HTR-8/SVneo (cell line): ENCODE results near the gene NDUFB3.
"Not testable (repeated sequence)": the region's sequence is repeated elsewhere in the genome, so short reads cannot be mapped to it uniquely, and the experiment has no call there.

Experiments
- DNase-seq: peaks from one replicate; pipeline ENCODE4 v3.0.0; 2011; ENCODE audit warnings: low spot score, mixed read lengths; ENCODE audit not compliant: insufficient read length
- FAIRE-seq: peaks from 2 replicates; lab custom pipeline; 2011; peaks lifted over from hg19 to GRCh38; lab: Jason Lieb, UNC

Gene NDUFB3

DNA sequence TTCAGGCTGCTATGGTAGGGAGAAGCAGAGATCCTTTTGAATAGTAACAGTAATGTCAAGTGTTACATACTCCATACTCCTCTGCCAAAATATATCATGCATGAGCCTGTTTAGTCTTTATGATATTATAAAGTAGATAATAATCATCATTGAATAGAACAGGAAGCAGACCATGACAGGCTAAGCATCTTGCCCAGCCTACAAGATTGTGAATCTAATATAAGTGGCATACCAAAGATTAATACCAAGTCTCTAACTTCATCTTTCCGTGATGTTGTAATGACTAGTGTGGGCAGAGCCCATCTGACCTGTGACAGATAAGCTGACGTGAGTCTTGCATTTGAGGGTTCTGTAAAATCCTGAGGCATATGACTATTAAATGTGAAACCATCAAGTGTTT lies 13.1 kb downstream of the NDUFB3 start:
- FAIRE-seq (no peak), DNase-seq (no peak)

DNA sequence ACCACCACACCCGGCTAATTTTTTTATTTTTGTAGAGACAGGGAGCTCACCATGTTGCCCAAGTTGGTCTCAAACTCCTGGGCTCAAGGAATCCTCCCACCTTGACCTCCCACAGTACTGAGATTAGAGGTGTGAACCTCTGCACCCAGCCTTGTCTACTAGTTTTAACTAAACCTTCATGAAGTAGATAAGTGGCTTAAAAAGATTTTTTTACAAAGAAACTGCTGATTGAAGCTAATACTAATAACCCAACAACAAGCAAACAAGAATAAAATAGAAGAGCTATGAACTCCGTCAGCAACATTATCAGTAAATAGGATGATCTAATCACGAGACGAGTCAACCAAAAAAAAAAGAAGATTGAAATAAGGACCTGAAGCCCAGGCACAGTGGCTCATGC lies 18.8 kb downstream of the NDUFB3 start:
- DNase-seq (no peak), FAIRE-seq (no peak)

DNA sequence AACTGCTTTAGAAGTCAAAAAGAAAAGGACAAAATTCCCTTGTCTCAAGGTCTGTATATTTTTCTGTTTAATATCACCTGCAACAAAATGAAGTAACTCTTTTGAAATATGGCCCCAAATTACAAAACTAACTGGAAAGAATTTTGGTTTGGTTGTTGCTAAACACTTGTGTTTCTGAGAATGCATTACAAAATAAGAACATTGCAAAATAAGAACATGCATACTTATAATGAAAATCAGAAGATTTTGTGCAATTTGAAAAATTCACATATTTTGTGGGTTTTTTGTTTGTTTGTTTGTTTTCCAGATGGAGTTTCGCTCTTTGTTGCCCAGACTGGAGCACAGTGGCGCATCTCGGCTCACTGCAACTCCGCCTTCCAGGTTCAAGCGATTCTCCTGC lies 21.8 kb downstream of the NDUFB3 start:
- FAIRE-seq (no peak), DNase-seq (no peak)

DNA sequence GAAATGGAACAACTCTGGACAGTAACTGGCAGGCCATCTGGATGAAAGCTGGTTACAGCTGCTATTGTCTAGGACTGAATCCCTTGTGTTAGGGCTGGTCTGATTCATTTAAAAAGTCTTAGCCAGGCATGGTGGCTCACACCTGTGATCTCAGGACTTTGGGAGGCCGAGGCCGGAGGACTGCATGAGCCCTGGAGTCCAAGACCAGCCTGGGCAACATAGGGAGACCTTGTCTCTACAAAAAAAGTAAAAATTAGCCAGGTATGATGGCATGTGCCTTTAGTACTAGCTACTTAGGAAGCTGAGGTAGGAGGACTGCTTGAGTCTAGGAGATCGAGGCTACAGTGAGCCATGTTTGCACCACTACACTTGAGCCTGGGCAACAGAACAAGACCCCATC lies 28.7 kb downstream of the NDUFB3 start:
- DNase-seq (no peak), FAIRE-seq (no peak)

DNA sequence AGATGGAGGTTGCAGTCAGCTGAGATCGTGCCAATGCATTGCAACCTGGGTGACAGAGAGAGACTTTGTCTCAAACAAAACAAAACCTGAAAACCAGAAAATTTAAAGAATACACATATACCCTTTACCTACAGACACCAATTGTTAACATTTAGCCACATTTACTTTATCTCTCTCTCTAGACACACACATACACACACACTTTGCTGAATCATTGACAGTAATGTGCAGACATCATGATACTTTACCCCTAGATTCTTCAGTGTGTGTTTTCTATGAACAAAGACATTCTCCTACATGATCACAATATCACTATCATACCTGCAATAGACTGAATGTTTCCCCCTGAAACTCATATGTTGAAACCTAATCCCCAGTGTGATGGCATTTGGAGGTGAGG lies 34.0 kb downstream of the NDUFB3 start:
- DNase-seq (no peak), FAIRE-seq (no peak)

DNA sequence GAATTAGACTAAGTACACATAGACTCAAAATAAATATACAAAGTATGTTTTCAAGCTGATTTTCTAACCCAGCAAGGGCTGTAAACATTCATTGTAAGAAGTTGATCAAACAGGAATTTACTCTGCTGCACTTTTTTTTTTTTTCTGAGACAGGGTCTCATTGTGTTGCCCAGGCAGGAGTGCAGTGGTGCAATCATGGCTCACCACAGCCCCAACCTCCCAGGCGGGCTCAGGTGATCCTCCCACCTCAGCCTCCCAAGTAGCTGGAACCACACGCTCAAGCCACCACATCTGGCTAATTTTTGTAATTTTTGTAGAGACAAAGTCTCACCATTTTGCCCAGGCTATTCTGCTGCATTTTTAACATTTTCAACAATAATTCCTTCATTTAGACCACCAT lies 35.8 kb downstream of the NDUFB3 start:
- DNase-seq = no peak
- no peak for FAIRE-seq

DNA sequence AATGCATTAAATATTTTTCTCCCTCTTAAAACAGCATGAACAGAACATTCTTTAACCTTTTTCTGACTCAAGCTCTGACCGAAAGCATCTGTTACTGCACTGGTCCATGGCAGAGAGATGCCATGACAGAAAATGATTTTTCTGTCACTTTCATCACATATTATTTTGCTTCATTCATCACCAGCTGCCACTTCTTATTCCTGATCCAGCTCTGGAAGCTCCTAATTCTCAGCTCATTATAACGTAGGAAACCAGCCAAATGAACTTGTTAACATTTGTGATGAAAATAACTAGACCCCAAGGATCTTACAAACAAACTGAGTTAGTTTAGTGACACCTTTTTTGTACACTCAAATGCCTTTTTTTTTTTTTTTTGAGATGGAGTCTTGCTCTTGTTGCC lies 36.5 kb downstream of the NDUFB3 start:
- FAIRE-seq (no peak), DNase-seq (no peak)

DNA sequence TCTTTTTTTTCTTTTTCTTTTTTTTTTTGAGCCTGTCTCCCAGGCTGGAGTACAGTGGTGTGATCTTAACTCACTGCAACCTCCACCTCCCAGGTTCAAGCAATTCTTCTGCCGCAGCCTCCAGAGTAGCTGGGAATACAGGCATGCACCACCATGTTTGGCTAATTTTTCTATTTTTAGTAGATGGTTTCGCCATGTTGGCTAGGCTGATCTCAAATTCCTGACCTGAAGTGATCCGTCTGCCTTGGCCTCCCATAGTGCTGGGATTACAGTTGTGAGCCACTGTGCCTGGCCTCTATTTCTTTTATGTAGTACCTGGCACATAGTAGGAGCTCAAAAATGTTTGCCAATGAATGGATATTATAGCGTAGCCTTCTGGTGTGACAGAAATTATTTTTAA lies 37.4 kb downstream of the NDUFB3 start:
- DNase-seq (no peak), FAIRE-seq (no peak)

DNA sequence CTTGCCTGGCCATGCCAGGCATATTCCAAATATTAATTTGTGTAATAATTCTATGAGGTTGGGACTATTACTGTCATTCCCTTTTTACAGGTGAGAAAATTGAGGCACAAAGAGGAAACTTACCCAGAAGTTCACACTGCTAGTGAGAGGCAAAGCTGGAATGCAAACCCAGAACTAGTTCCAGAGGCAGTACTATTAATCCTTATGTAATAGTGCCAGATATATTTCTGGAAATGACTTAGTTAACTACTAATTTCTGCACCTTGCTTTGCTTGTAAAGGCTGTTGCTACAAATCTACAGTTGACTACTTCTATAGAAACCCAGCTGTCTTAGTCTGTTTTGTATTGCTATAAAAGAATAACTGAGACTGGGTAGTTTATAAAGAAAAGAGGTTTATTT lies 38.8 kb downstream of the NDUFB3 start:
- no peak for DNase-seq
- no peak for FAIRE-seq

DNA sequence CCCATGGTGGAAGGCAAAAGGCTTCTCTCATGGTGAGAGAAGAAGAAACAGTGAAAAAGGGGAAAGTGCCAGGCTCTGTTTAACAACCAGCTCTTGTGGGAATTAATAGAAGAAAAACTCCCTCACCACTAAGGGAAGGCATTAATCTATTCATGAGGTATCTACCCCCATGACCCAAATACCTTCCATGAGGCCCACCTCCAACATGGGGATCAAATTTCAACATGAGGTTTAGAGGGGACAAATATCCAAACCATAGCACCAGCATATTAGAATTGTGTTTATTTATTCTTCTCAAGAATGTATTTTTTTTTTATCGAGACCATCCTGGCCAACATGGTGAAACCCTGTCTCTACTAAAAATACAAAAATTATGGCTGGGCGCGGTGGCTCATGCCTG lies 39.3 kb downstream of the NDUFB3 start:
- DNase-seq (no peak), FAIRE-seq (no peak)

DNA sequence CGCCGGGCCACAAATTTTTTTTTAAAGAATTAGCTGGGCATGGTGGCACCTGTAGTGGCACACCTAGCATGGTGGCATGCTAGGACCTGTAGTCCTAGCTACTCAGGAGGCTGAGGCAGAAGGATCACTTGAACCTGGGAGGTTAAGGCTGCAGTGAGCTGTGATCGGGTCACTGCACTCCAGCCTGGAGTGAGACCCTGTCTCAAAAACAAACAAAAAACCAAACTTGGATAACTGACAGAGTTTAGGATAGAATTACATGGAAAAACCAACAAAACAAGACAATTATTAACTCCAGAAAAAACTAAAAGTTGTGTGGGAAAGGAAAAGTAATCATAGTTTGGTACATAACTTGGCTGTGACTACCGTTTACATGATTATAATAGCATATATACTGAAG lies 42.5 kb downstream of the NDUFB3 start:
- FAIRE-seq (no peak), DNase-seq (no peak)

DNA sequence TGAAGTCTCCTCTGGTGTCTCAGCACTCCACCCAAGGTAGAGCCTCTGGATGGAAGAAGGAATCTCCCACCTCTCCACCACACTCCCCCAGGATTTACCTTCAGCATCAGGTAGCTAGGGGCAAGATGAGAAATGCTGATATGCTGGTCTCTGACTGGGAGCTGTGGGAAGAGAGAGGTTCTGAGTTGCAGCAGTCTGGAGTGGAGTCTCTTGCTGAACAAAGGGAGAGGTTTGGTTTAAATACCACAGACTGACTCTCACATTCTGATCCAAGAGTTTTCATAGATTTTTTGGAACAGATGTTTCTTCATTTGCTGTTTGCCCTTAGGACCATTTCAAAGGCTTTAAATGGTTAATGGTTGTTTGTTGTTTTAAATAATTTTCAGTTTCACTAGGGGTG lies 43.0 kb downstream of the NDUFB3 start:
- no peak for DNase-seq
- no peak for FAIRE-seq

DNA sequence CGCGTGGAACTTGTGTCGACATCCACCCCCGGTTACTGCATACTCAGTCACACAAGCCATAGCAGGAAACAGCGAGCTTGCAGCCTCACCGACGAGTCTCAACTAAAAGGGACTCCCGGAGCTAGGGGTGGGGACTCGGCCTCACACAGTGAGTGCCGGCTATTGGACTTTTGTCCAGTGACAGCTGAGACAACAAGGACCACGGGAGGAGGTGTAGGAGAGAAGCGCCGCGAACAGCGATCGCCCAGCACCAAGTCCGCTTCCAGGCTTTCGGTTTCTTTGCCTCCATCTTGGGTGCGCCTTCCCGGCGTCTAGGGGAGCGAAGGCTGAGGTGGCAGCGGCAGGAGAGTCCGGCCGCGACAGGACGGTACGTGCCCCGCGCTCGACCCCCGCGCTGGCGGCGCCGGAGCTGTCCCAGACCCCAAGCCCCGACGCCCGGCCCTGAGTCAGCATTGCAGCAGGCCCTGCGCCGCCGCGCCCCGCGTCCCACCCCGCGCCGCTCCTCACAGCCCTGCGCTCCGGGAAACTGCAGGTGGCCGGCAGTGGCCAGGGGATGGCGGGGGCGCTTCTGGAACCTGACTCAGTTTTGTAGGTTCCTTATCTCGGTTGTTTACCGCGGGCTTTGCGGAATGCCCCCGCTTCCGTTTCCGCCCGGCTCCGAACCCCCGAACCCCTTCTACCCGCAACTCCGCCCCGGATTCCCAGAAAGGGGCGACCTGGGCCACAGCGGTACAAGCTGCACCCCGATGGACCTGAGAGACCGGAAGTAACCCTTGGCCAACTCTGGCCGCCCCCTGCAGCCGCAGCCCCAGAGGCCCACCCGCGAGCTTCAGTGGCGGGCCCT lies 44.5 kb downstream of the NDUFB3 start, which contains the start of gene CFLAR:
Gene CFLAR (plus strand): TSS at position 50 of the 844 bp plus-strand sequence. CDS start 13,702 bp downstream, outside the sequence.
- DNase-seq = peak; percentile 60
- no peak for FAIRE-seq

DNA sequence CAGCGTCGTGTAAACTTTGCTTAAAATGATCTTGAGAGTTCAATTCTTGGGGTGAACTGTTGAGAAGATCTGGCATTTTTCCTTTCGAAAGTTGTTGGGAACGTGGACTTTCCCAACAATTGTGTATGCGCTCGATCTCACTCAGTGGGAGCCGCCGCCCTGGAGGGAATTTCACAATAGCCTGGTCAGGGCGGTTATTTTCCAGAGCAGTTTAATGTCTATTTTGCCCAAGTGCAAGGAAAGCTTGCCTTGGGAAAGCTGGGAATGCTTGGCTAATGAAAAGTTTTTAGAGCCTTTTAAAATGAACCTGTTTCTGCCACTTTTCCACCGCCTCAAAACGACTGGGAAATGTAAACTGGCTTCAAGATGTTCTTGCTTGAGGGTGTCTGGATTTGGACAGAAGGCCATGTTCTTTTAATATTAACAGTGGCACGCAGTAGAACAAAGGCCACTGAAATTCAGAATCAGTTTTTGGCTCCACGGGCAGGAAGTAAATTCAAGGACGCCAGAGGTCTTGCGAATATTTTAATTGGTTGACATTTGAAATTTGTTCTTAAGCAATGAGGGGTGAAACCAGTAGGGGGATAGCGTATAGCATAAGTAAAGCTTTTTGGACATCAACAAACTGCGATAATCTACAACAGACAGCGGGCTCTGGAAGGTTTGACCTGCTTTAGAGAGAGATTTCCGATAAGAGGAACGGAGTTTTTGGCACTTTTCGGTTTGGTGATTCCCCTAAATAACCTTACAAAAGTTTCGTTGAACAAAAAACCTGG lies 45.3 kb downstream of the NDUFB3 start:
- DNase-seq (no peak), FAIRE-seq (no peak)

DNA sequence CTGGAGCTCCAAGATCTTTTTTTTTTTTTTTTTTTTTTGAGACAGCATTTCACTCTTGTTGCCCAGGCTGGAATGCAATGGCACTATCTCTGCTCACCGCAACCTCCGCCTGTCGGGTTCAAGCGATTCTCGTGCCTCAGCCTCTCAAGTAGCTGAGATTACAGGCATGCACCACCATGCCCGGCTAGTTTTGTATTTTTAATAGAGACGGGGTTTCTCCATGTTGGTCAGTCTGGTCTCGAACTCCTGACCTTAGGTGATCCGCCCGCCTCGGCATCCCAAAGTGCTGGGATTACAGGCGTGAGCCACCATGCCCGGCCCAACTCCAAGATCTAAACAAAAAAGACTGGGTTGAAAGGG lies 45.9 kb downstream of the NDUFB3 start:
- DNase-seq, FAIRE-seq: not testable (repeated sequence)

DNA sequence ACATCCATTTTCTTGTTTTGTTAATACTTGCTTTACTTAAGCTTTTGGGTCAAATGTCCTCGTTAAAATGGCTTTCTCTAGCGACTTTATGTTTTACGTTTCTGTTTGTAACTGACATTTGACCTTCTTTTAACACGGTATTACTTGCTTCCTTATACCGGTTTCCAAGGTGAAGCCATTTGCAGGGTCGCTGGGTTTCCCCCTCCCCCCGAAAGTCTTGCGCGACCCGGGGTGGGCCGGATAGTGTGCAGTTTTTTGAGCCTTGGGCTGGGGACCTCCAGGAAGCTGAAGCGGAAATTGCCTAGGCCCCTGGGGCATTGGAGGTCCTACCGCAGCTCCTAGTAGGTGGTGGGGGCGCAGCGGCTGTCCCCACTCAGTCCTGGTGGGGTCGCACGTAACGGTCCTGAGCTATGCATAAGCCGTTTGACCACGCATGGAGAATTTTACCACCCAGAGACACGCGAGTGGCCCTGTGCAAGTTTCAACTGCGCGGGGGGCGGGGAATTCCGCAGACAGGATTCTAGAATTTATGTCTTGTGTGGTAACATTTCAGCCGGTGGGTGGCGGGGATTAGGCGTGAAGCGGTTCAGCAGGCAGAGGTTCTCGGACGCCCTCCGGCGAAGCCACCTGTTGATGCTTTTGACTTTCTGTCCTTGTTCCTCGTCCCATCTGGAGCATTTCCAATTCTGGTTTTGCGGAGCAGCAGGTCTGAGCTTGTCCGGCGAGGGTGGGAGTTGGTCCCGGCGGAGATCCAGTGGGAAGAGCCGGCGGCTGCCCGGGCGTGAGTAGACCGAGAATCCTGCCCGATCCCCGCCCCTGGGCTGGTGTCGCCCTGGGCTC lies 46.5 kb downstream of the NDUFB3 start:
- FAIRE-seq (no peak), DNase-seq (peak; percentile 69)

DNA sequence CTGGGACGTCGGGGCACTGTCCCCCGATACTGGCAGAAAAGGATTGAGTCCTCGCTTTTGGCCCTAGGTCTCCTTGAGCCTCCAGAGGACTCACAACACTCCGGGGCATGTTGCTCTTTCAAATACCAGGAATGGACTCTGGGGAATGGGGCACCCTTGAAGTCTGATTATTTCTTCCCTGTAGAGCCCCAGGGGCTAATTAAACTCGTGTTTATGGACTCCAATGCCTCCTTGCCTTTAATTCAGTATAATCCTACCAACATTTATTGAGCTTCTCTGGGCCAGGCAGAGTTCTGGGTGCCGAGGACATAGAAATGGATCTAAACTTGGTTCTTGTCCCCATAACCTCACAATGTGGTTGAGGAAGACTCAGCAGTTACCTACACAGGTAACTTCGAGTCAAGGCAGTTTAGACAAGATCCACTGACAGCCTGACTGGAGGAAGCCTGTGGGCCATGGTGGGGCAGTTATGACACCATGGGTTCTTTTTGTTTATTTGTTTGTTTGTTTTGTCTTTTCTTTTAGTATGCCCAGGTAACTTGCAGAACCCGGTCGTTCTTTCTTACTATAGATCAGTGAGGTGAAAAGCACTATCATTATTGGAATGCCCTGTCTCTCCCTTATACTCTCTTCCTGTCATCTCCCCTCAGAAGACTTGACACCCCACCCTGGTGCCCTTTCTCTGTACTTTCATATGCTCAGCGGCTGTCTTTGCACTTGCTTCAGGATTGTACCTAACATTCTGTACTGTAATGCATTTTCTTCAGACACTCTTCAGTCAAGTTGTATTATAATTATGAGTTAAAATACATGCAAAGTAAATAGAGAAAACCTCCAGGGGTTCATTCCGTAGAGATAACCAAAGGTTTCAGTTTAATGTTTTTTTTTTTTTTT lies 47.4 kb downstream of the NDUFB3 start:
- DNase-seq (peak; percentile 45), FAIRE-seq (no peak)

DNA sequence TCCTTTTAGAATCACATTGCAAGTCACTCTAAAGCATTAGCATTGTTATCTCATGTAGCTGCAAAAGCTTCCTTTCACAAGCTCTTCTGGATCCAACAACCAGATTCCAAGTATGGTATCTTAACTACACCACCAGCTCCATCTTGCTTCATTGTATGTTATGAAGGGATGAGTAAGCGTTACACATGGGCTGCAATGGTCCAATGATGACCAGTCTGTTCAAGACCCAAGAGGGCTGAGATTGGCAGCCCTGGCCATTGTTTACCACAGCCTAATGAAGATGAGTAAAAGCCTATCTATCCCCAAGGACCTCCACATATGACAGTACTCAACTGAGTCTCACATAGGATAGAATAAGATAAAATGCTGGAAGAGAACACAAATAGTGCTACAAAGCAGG lies 50.5 kb downstream of the NDUFB3 start:
- DNase-seq (no peak), FAIRE-seq (no peak)

DNA sequence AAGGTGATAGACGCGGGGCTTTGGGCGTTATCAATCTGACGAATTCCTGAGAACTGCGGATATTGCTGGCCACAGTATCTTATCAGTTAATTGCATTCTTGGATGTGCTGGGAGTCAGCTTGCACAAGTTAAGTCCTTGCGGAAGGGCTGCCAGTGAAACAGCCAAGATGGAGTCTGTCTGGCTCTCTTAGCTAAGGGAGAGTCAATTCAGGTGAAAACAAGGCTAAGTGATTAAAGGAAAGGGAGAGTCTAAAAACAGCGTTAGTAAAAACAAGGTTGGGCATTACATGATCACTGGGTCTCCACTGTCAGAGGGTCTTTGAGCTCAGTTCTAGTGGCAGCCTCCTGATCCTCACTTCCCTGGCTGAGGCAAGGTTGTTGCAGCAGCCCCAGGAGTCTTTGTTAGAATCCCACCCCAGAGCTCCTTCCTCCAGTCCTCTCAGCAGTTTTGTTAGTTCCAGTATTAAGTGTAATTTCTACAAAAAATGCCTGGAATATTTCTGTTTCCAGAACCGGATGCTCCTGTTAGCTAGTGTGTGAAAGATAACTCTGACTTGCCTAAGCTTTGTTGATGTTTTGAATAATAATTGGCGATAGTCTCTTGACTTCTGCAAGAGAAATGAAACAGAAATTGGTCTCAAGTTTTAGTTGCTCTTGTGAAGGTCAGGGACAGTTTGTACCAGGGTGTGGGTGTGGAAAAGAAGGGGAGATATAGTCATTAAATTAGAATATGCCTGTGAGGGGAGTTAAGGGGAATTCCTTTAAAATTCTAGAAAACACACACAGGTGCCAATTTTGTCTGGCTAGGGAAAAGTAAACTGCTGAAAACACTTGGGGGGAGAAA lies 54.7 kb downstream of the NDUFB3 start:
- DNase-seq (no peak), FAIRE-seq (no peak)
